Stimulated activated CD4-positive, alpha-beta T cell treated with anti-CD3 and anti-CD28 coated beads, Interleukin-1b, Interleukin-23, amount 100 ng/mL, for 48 hours (primary cell): Measurements from ENCODE around the gene DOCK1.

ENCODE experiments used
- DNase-seq: peaks from one replicate; pipeline ENCODE4 v3.0.0-alpha.2; 2020

The DOCK1 gene

DNA sequence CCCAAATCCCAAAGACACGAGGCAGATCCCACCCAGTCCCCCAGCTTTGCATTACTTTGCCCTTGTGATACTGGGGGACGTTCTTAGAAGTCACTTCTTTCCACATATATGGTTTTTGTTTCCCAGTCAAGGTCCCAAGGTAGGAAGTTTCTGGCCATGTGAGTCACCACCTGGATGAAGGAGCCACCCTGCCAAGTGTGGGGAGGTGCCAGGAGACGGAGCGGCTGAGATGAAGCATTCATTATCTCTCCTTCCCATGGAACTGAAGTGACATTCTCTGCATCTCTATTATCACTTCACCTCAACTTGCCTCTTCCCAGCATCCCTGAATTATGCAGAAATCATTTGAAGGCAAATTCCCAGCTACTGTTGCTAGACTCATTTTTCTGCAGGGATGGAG lies 427.4 kb downstream of the DOCK1 start:
- no peak for DNase-seq

DNA sequence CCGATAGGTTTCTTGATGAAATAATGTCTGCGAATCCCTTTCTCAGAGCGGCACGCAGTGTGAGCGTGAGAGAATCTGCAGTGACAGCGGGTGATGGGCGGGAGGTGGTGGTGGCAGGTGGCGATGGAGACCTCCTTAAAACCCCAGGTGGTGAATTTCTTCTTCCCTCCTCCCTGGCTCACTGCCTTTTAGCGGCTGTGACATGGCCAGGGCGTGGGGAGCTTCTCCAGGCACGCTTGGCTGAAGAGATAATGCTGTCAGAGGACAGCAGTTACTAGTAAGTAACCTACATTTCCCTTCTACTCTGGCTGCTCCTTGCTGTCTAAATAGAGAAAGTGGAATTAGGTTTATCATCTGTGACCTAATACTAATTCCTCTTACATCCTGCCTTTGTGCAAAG lies 432.6 kb downstream of the DOCK1 start:
- no peak for DNase-seq

- no peak for DNase-seq
Observed at GRCh38 chr10:127338399-127339110, 433.3 kb downstream of the DOCK1 start.

DNA sequence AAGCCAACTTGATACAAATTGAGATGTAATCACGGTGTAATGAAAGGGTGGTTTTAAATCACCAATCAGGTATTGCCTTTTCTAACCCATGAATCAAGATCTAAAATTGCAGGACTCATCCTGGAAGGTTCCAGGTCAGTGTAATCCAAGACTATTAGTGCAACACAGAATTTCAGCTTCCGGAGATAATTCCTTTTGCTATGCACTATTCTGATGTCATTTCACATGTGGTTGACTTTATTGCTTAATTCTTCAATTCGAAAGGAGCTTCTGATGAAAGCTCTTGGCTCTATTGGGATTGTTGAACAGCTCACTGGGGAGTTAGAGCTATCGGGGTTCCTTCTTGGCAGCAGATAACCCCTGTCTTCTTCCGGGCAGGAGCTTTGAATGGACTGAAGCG lies 438.6 kb downstream of the DOCK1 start:
- no peak for DNase-seq

- no peak for DNase-seq
Observed at GRCh38 chr10:127344346-127344745, 439.1 kb downstream of the DOCK1 start.

GRCh38 chr10:127345231-127345965 lies 440.2 kb downstream of the DOCK1 start:
- DNase-seq = no peak

DNA sequence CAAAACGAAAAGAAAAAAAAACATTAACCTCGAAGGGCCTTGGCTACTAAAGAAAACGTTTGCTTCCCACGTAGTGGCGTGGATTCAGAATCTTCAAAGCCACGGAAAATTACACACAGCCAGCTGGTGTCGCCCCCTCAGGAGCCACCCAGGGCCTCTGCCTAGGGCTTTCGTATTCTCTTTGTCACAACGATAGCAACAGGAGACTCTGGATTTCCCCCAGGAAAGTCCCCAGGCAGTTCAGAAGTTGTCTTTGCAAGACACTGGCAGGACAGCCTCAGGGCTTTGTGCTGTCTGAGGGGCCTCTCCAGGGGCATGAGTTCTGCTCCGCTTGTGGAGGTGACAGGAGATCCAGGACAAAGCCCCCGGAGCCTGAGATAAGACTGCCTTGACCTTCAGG lies 441.4 kb downstream of the DOCK1 start:
- peak; percentile 16 for DNase-seq

DNA sequence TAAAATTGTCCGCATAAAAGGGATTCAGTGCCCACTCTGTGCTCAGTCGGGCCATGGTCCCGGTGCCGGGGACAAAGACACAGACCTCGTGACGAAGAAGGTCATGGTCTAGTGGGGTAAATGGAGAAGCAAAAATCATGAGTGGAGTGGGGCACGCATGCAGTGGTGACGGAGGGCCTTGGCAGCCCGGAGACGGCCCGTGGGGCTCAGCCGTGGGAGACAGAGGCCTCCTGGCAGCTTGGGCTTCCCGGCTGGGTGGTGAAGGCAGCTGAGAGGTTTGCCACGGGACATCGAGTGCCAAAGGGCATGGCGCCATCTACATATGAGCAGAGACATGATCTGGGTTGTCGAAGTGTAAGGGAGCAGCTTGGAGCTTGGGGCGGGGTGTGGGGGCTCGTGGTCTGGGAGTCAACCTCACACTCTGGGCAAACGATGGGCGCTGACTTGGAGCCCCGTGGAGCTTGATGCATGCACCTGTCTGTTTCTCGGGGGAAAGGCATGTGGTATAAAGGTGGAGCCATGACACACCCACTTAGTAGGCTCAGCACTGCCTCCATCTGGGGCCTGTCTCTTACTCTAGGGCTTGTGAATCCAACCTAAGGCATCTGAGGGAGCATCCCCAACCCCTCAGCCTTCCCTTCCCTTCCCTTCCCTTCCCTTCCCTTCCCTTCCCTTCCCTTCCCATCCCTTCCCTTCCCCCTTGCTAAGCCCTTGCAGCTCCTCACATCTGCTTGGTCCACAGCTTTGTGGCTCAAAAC lies 442.2 kb downstream of the DOCK1 start:
- DNase-seq = no peak

DNA sequence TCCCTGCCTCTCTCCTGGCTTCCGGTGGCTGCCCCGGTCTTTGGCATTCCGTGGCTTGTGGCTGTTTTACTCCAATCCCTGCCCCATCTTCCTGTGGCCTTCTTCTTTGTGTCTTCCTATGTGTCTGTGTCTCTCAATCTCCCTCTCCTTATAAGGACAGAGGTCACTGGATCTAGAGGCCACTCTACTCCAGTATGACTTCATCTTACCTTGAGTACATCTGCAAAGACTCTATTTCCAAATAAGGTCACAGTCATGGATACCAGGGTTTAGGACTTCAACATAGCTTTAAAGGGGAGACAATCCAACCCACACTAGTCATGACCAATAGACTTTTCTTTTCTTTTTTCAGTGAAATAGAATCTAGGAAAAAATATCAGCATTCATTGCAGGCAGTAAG lies 444.5 kb downstream of the DOCK1 start:
- DNase-seq = no peak

DNA sequence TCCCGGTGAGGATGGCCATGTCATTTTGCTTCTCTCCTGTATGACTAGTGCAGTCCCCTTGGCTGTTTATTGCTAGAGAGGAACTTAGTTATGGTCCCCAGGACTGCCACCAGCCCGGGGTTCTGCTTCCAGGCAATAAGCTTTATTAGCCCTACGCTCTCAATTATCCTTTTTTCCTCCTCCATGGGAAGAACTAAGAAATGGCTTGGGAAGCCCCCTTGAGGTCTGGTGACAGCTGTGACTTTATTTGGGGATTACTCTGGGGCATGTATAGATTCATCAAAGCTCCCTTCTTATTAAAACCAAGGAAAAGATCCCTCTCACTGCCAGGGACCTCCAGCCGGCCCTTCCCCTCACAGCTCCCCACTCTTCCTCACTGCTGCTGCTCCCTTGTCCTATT lies 446.3 kb downstream of the DOCK1 start:
- no peak for DNase-seq

- no peak for DNase-seq
Observed at GRCh38 chr10:127353544-127353943, 448.3 kb downstream of the DOCK1 start.

DNA sequence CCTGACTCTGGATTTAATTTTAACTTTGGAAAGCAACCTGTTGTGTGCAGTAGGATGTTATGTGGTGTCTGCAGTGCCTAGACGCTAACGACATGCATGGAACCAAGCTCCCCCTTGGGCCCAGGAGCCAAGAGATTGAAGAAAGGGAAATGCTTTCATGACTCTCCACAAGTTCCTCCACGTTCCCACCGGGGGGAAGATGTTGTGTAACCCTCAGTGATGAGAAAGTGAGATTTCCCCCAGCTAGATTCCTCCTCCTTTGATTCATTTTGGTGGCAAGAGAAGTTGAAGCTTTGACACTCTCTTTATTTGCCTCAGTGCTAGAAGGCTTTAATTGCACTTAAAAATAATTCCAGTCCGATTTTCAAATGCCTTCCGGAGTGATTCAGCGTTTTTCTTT lies 449.0 kb downstream of the DOCK1 start:
- DNase-seq = no peak

GRCh38 chr10:127354992-127355391 lies 449.8 kb downstream of the DOCK1 start:
- no peak for DNase-seq

GRCh38 chr10:127356360-127356759 lies 451.1 kb downstream of the DOCK1 start:
- no peak for DNase-seq

- DNase-seq = no peak
Observed at GRCh38 chr10:127357265-127357664, 452.0 kb downstream of the DOCK1 start.

DNA sequence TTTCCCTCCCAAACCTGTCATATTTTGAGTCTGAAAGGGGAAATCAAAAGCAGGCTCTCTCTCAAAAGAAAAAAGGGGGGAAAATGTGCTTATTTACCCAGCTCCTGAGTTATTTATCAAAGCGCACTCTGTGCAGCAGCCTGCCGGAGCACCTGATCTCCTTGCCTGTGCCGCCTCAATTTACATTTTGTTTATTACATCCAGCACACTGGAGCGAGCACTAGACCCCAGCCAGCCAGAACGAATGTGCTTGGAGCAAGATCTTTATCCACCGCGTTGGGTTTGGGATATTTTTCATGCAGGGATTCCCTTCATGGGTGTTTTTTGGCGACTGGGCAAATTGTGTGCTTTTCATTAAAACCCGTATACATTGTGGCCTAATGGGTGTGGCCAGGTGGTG lies 453.1 kb downstream of the DOCK1 start:
- no peak for DNase-seq

DNA sequence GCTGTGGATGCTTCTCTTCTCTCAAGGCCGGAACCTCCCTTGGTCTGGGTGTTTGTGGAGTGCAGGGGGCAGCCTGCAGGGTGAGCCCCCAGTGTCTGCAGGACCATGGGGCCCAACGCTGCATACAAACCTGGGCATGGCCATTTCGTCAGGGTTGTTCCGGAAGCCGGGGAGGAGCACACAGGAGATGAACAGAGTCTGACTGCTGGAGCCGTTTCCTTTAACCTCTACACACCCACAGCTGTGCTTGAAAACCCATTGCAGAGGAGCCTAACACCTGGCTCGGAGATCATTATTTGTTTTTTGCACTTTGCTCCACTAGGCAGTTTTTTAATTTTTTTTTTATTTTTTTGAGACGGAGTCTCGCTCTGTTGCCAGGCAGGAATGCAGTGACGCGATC lies 458.8 kb downstream of the DOCK1 start:
- no peak for DNase-seq

DNA sequence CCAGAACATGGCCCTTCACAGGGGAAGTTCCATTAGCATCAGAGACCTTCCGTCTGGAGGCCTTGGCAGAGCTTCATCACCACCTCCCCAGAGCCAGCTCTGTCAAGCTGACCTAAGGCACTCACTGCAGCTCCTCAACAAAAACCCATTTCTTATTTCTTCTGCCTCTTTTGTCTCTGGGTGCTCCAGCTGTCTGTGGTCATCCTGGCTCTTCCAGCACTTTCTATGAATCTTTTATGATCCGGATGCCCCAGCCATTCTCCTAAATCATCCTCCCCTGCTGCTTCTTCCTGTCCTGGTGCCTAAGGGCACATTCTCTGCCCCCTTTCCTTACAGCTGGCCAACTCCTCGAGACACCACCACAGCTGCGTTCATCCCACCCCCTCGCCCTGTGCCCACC lies 462.9 kb downstream of the DOCK1 start:
- DNase-seq = no peak

DNA sequence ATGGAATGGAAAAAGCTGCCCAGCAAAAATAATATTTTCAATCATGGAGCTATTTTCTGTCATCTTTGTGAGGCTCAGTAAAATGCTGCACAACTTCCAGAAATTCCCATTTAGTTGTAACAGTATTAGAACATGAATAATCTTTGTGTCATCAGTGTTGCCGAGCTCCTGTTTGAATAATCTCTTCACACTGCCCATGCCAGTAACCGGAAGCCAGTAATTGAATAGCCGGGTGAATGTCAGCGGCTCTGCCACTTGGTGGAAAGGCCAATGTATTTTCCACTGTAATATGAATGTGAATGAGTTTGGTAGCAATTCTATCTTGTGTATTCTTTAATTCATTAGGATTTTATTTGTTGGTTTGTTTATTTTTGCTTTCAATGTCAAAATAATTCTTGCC lies 463.7 kb downstream of the DOCK1 start:
- DNase-seq = no peak

DNA sequence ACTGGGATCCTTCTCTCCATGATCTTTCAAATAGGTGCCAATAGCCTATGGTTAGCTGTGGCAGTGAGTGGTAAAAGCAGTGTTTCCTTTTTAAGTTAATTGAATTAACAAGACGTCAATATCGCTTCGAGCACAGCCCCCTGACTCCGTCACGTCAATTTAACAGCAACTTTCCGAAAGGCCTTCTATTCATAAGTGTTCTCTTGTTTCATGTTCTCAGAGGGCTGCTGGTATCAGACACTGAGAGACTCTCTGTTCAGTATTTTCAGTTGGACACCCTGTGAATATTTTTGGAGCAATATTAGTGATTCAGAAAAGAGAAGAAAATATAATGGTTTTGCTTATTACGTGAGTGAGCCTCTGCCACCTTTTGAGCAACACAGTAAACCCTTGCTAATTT lies 465.4 kb downstream of the DOCK1 start:
- DNase-seq = no peak

DNA sequence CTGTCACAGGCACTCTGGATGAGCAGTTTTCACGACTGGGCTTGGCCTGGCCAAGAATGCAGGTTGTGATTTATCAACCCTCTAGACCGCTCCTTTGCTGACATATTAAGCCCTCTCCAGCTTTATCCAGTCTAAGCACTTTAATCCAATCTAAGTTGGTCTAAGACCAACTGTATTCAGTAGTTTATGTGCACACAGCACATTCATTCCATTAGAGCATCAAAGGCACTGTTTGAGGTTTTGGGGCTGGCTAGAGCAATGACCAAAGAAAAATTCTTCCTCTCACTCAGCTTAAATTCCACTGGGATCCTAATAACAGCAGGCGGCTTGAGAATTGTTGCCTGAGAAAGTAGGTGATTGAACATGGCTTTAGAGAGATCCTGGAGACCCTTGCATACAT lies 467.1 kb downstream of the DOCK1 start:
- DNase-seq = no peak

GRCh38 chr10:127374074-127374680 lies 468.9 kb downstream of the DOCK1 start:
- DNase-seq = no peak

DNA sequence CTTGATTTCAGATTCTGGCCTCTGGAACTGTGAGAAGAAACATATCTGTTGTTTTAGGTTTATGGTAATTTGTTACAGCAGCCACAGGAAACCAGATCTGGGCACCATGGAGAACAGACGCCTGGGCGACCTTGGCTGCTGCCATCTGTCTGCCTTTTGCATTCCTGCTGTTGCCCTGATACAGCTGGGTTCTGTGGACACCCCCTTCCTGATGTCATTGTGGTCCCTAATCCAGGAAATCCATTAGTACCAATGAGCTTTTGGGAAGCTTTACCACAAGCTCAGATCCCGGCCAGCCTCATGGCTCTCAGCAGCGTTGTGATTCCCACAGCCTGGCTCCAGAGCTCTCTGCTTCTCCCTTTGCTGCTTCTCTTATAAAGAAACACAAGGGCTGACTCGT lies 469.7 kb downstream of the DOCK1 start:
- no peak for DNase-seq

DNA sequence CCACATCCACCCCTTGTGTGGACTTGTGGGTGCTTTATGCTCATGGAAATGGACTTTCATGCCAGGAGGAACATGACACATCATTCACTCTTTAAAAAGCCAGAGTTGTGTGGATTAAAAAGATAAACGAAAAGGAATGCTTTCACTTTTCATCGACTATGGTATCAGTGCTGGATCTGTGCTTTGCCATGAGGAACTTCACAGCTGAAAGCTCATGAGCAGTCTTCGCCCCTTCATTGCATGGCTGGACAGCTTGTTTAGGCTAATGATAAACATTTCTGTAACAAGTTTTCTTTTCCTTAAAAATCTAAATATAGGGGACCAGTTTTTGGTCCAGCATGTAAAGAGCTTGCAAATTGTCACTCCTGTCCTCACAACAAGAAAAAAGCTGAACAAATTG lies 470.2 kb downstream of the DOCK1 start:
- DNase-seq = no peak
